K562 (cell line): ENCODE data around the gene RNF126. TPM values are rescaled to one million over a fixed set of nuclear protein-coding genes. Genes with fewer than 3 reads are reported as not detected.

Source experiments
- E4F1 ChIP-seq: fragments of 250-450 bp; sonication (Bioruptor Pico); IDR thresholded peaks from 2 replicates; pipeline ENCODE4 v1.5.0; 2021; ENCODE audit warnings: mild to moderate bottlenecking, borderline replicate concordance
- ERF ChIP-seq: fragments of 450-650 bp; formaldehyde crosslinking; IDR thresholded peaks from 2 replicates; pipeline ENCODE4 v1.4.0; 2020; ENCODE audit warnings: mild to moderate bottlenecking, mixed read lengths
- FOXO4 ChIP-seq: fragments of 450-650 bp; formaldehyde crosslinking; IDR thresholded peaks from 2 replicates; pipeline ENCODE4 v1.4.0; 2020; ENCODE audit warnings: mild to moderate bottlenecking, moderate library complexity
- KAT8 ChIP-seq: fragments of 450-650 bp; IDR thresholded peaks from 2 replicates; pipeline ENCODE4 v1.6.1; 2016; ENCODE audit warnings: low read depth, mild to moderate bottlenecking
- NCOA6 ChIP-seq: fragments of 450-650 bp; IDR thresholded peaks from 2 replicates; pipeline ENCODE4 v1.6.1; 2017; ENCODE audit warnings: mild to moderate bottlenecking
- NEUROD1 ChIP-seq: fragments of 150-350 bp; IDR thresholded peaks from 2 replicates; pipeline ENCODE4 v1.6.1; 2014; ENCODE audit warnings: borderline replicate concordance, low read length, low read depth; ENCODE audit not compliant: partially characterized antibody
- NR3C1 ChIP-seq: sonication (generic); formaldehyde crosslinking; IDR thresholded peaks from 2 replicates; pipeline ENCODE4 v1.8.1; 2022; ENCODE audit warnings: missing genetic modification reagents
- RBM15 ChIP-seq: fragments of 200-400 bp; formaldehyde crosslinking; IDR thresholded peaks from 2 replicates; pipeline ENCODE4 v1.6.1; 2018; ENCODE audit warnings: mild to moderate bottlenecking, low read length, moderate library complexity; ENCODE audit not compliant: insufficient read depth
- RREB1 ChIP-seq: fragments of 250-450 bp; sonication (Bioruptor Pico); IDR thresholded peaks from 2 replicates; pipeline ENCODE4 v1.4.0; 2020
- SRSF7 ChIP-seq: fragments of 200-400 bp; formaldehyde crosslinking; optimal IDR thresholded peaks from 2 replicates; pipeline ENCODE3; 2017; ENCODE audit warnings: mild to moderate bottlenecking, low read depth, low read length
- TAF1 ChIP-seq: IDR thresholded peaks from 2 replicates; pipeline ENCODE4 v1.6.1; 2011; ENCODE audit warnings: mild to moderate bottlenecking, low read length, moderate library complexity; ENCODE audit not compliant: insufficient read depth, control insufficient read depth, severe bottlenecking; ENCODE audit errors: extremely low read depth
- TAL1 ChIP-seq: fragments of 450-650 bp; IDR thresholded peaks from 2 replicates; pipeline ENCODE4 v1.6.1; 2016; ENCODE audit warnings: mild to moderate bottlenecking
- ZNF444 ChIP-seq: fragments of 250-450 bp; sonication (Bioruptor Pico); IDR thresholded peaks from 2 replicates; pipeline ENCODE4 v1.4.0; 2020; ENCODE audit warnings: mild to moderate bottlenecking, moderate library complexity
- ZNF655 ChIP-seq: fragments of 250-450 bp; sonication (Bioruptor Pico); IDR thresholded peaks from 2 replicates; pipeline ENCODE4 v1.5.0; 2021
- ZNF695 ChIP-seq: fragments of 450-650 bp; formaldehyde crosslinking; IDR thresholded peaks from 2 replicates; pipeline ENCODE4 v1.4.0; 2020; ENCODE audit warnings: mild to moderate bottlenecking, moderate library complexity
- ZNF778 ChIP-seq: fragments of 450-650 bp; formaldehyde crosslinking; IDR thresholded peaks from 2 replicates; pipeline ENCODE4 v1.4.0; 2020; ENCODE audit warnings: mild to moderate bottlenecking, moderate library complexity
- polyA plus RNA-seq, 8 experiments: library from polyadenylated mRNA; depleted of rRNA in 4 of 8; stranded (reverse) in 5 of 8; unstranded in 3 of 8; fragments of >200 nt; fragmentation: Nextera tagmentation in 2 of 8; fragmentation: Illumina TruSeq in 1 of 8; extraction: Ambion mirVana in 2 of 8; extraction: Trizol in 1 of 8; gene quantifications; 2 replicates each; pipeline versions ENCODE4 v1.2.1 to v1.2.3, GENCODE V29; 2011 to 2014; ENCODE audit warnings: inconsistent platforms in 1 of 8, missing spikeins in 1 of 8
- total RNA-seq, 7 experiments: library from RNA; depleted of rRNA in 6 of 7; stranded (reverse); fragments of >200 nt in 6 of 7; fragmentation: Illumina TruSeq in 2 of 7; extraction: Trizol in 2 of 7; gene quantifications; 2 replicates each; pipeline versions ENCODE4 v1.2.1 to v1.2.3, GENCODE V29; 2011 to 2021; ENCODE audit warnings: low replicate concordance in 1 of 7

Gene RNF126
- total and polyA plus RNA-seq, 9 of the 15 experiments (the other 6 are each of a cell fraction or from before 2014, with no cell fraction given): 0.27 to 101 (median 12.3) TPM

GRCh38 chr19:633068-633785, 29.8 kb downstream of the RNF126 start, which contains the start of gene POLRMT (continued):
- TF ChIP-seq NR3C1 (no peak), NEUROD1 (peak; percentile 91), RBM15 (no peak), NCOA6 (no peak), ZNF778 (no peak), E4F1 (CRISPR knock-in tag) (no peak), TAL1 (no peak), FOXO4 (CRISPR knock-in tag) (no peak), ZNF695 (no peak), ERF (CRISPR knock-in tag) (no peak), SRSF7 (no peak), KAT8 (no peak), RREB1 (CRISPR knock-in tag) (no peak), TAF1 (peak; percentile 63), ZNF444 (CRISPR knock-in tag) (no peak), ZNF655 (no peak)
